CD14-positive monocyte (primary cell): ENCODE results near the gene SUPT16H. TPM values are rescaled to one million over a fixed set of nuclear protein-coding genes. Genes with fewer than 3 reads are reported as not detected.

Source experiments
- DNase-seq, 3 donors: peaks; one replicate each; pipeline ENCODE4 v3.0.0-alpha.2; 2011 to 2022
- H2AFZ ChIP-seq: 2 replicates; pipeline ENCODE4 v1.6.0; 2012; ENCODE audit warnings: mild to moderate bottlenecking, low read depth, low read length, inconsistent platforms; ENCODE audit not compliant: insufficient read depth, poor library complexity, severe bottlenecking
- H3K27ac ChIP-seq, 2 donors: 1 replicate in 1 of 2; 2 replicates in 1 of 2; pipeline ENCODE4 v1.5.1; 2012 to 2013; ENCODE audit warnings: low read length in 2 of 2, control low read depth in 1 of 2, inconsistent platforms in 1 of 2, low read depth in 1 of 2, mild to moderate bottlenecking in 1 of 2
- H3K27me3 ChIP-seq, 2 donors: one replicate each; pipeline versions ENCODE4 v1.6.0 to v1.6.1; 2011 to 2013; ENCODE audit warnings: low read length in 2 of 2; ENCODE audit not compliant: control insufficient read depth in 2 of 2, insufficient read depth in 2 of 2
- H3K36me3 ChIP-seq, 2 donors: replicated peaks in 1 of 2; 1 replicate in 1 of 2; 2 replicates in 1 of 2; pipeline versions ENCODE4 v1.5.1 to v1.6.1; 2012 to 2013; ENCODE audit warnings: low read length in 2 of 2, control low read depth in 1 of 2, inconsistent platforms in 1 of 2, mild to moderate bottlenecking in 1 of 2; ENCODE audit not compliant: insufficient read depth in 2 of 2, control insufficient read depth in 1 of 2
- H3K4me1 ChIP-seq, 2 donors: 1 replicate in 1 of 2; 2 replicates in 1 of 2; pipeline versions ENCODE4 v1.5.1 to v1.6.1; 2012 to 2013; ENCODE audit warnings: low read length in 2 of 2, control low read depth in 1 of 2, inconsistent platforms in 1 of 2, mild to moderate bottlenecking in 1 of 2, moderate library complexity in 1 of 2; ENCODE audit not compliant: insufficient read depth in 2 of 2, control insufficient read depth in 1 of 2
- H3K4me2 ChIP-seq: replicated peaks from 2 replicates; pipeline ENCODE3; 2012; ENCODE audit warnings: low read length, moderate library complexity, mild to moderate bottlenecking; ENCODE audit not compliant: poor library complexity, severe bottlenecking; ENCODE audit errors: extremely low read depth
- H3K4me3 ChIP-seq, 3 experiments: fragments of 200-600 bp in 1 of 3; sonication (generic) in 1 of 3; replicated peaks in 1 of 3; 1 replicate in 2 of 3; 2 replicates in 1 of 3; pipeline ENCODE4 v1.5.1; 2011 to 2013; ENCODE audit warnings: low read length in 3 of 3, mild to moderate bottlenecking in 3 of 3, control low read depth in 2 of 3, low read depth in 2 of 3, inconsistent platforms in 1 of 3, moderate library complexity in 1 of 3
- H3K79me2 ChIP-seq: 2 replicates; pipeline ENCODE4 v1.6.0; 2012; ENCODE audit warnings: mild to moderate bottlenecking, control low read depth, inconsistent platforms, low read length, moderate library complexity; ENCODE audit not compliant: insufficient read depth
- H3K9ac ChIP-seq: 2 replicates; pipeline ENCODE4 v1.6.0; 2017; ENCODE audit warnings: low read length, mild to moderate bottlenecking; ENCODE audit not compliant: insufficient read depth, poor library complexity, severe bottlenecking
- H3K9me3 ChIP-seq, 2 donors: replicated peaks in 1 of 2; 1 replicate in 1 of 2; 2 replicates in 1 of 2; pipeline versions ENCODE4 v1.5.1 to v1.6.1; 2012 to 2013; ENCODE audit warnings: low read length in 2 of 2, control low read depth in 1 of 2; ENCODE audit not compliant: control insufficient read depth in 1 of 2, insufficient read depth in 1 of 2
- H4K20me1 ChIP-seq: 2 replicates; pipeline ENCODE4 v1.6.0; 2012; ENCODE audit warnings: mild to moderate bottlenecking, low read length, control low read depth, moderate library complexity; ENCODE audit not compliant: insufficient read depth
- H3K27ac Mint-ChIP-seq, 7 donors: one replicate each; pipeline ENCODE4 v1.8.0; 2020; ENCODE audit warnings: mild to moderate bottlenecking in 7 of 7, mixed read lengths in 7 of 7, moderate library complexity in 6 of 7, inconsistent platforms in 2 of 7
- H3K27me3 Mint-ChIP-seq, 3 donors: one replicate each; pipeline ENCODE4 v1.8.0; 2021 to 2022; ENCODE audit warnings: low read depth in 3 of 3, mild to moderate bottlenecking in 3 of 3, mixed read lengths in 3 of 3, moderate library complexity in 3 of 3, inconsistent platforms in 1 of 3
- H3K36me3 Mint-ChIP-seq, 2 donors: one replicate each; pipeline ENCODE4 v1.8.0; 2020; ENCODE audit warnings: mixed read lengths in 2 of 2, inconsistent platforms in 1 of 2, mild to moderate bottlenecking in 1 of 2
- H3K4me1 Mint-ChIP-seq: one replicate; pipeline ENCODE4 v1.8.0; 2020; ENCODE audit warnings: mild to moderate bottlenecking, mixed read lengths
- H3K4me3 Mint-ChIP-seq, 2 donors: one replicate each; pipeline ENCODE4 v1.8.0; 2020; ENCODE audit warnings: mild to moderate bottlenecking in 2 of 2, mixed read lengths in 2 of 2, moderate library complexity in 1 of 2
- H3K9me3 Mint-ChIP-seq, 7 donors: one replicate each; pipeline ENCODE4 v1.8.0; 2020 to 2022; ENCODE audit warnings: mixed read lengths in 7 of 7, mild to moderate bottlenecking in 6 of 7, moderate library complexity in 6 of 7, inconsistent platforms in 2 of 7
- WGBS: methylation state at CpG from one replicate; pipeline ENCODE4 v1.1.5; 2013; ENCODE audit warnings: missing lambda C conversion rate; ENCODE audit not compliant: insufficient coverage; 5-methylcytosine and 5-hydroxymethylcytosine counted together
- intact Hi-C, 2 donors: fragments of 100-400 bp; cut with micrococcal nuclease; formaldehyde crosslinking; loops; one replicate each; pipeline versions ENCODE4 v1.15.0 to v1.15.1; 2023
- polyA plus RNA-seq, 3 donors: library from polyadenylated mRNA; depleted of rRNA in 1 of 3; unstranded in 2 of 3; stranded (reverse) in 1 of 3; fragments of 300-500 nt in 2 of 3; fragments of >200 nt in 1 of 3; fragmentation: Illumina TruSeq in 2 of 3; gene quantifications; 1 replicate in 2 of 3; 2 replicates in 1 of 3; pipeline ENCODE4 v1.2.3, GENCODE V29; 2012 to 2021
- small RNA-seq: library from RNA; depleted of rRNA; stranded (forward); fragments of <200 nt; gene quantifications from one replicate; pipeline ENCODE3, GENCODE V24; 2012; ENCODE audit warnings: low read depth; ENCODE audit not compliant: insufficient read length
- TF ChIP-seq, protein P1 (sequence below): fragments of 200-600 bp; IDR thresholded peaks from one replicate; pipeline ENCODE4 v1.8.0; 2022; ENCODE audit warnings: antibody characterized with exemption, mild to moderate bottlenecking

SUPT16H gene
- polyA plus RNA-seq, 3 donors = 15.7 to 37.3 (median 26.6) TPM

DNA sequence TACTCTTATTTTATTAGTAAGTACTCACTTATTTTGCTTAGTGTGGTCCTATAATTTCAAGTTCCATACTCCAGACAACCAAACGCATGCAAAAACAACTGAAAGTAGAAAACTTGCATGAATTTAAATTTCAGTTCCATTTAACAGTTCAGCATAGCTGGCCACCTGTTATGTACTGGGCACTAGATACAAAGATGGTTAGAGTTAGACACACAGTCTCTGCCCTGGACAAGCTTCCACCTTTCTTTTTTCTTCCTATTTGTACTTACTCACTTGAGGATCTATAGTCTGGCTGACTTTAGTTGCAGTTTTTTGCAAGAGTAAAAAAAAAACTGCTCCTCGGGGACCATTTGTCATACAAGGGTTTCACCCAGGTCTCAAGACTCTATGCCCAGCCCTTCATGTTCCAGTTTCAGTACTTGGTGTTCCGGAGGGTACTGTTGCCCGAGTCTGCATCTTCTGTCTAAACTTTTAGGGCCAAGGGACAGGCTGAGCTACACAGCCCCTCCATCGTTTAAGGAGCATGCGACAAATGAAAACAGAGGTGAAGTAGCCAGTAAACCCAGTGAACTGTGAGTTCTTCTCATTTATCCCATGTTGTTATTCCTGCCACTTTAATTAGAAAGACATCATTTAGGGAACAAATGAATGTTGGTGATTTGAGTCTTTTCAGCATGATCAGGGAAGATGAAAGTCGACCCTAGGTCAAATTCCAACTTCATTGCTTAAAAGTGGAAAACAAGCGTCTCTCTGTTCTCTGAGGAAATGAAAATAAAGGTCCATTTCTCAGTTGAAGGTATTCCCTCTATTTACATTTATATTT, 81.6 kb downstream of the SUPT16H start:
- no peak overlapping the region for H3K4me2 ChIP-seq
- H3K79me2 ChIP-seq = no peaks in the 10 kb centered on the region
- no peak overlapping the region for H3K4me3 ChIP-seq
- TF ChIP-seq, protein P1, sequence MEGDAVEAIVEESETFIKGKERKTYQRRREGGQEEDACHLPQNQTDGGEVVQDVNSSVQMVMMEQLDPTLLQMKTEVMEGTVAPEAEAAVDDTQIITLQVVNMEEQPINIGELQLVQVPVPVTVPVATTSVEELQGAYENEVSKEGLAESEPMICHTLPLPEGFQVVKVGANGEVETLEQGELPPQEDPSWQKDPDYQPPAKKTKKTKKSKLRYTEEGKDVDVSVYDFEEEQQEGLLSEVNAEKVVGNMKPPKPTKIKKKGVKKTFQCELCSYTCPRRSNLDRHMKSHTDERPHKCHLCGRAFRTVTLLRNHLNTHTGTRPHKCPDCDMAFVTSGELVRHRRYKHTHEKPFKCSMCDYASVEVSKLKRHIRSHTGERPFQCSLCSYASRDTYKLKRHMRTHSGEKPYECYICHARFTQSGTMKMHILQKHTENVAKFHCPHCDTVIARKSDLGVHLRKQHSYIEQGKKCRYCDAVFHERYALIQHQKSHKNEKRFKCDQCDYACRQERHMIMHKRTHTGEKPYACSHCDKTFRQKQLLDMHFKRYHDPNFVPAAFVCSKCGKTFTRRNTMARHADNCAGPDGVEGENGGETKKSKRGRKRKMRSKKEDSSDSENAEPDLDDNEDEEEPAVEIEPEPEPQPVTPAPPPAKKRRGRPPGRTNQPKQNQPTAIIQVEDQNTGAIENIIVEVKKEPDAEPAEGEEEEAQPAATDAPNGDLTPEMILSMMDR = no peak
- no peak overlapping the region for H3K9ac ChIP-seq
- intact Hi-C loops = no loop called here
- Mint-ChIP-seq H3K4me3 (no peak overlapping the region), H3K4me1 (peaks cover 8% of the 10 kb centered on the region), H3K27ac (no peak overlapping the region), H3K9me3 (peaks cover 0 to 9% (median 0%) of the 10 kb centered on the region in 7 donors), H3K27me3 (peaks cover 22 to 33% (median 28%) of the 10 kb centered on the region in 3 donors), H3K36me3 (no peaks in the 10 kb centered on the region)
- H4K20me1 ChIP-seq = no peaks in the 10 kb centered on the region
- no peaks in the 10 kb centered on the region for H3K36me3 ChIP-seq
- WGBS = 96% methylated on average over 5 of the region's 8 CpGs
- peaks cover 0 to 7% of the 10 kb centered on the region in 2 donors for H3K4me1 ChIP-seq
- no peak for DNase-seq
- H3K27me3 ChIP-seq = peaks cover 15 to 24% of the 10 kb centered on the region in 2 donors
- no peaks in the 10 kb centered on the region for H3K9me3 ChIP-seq
- no peak overlapping the region for H3K27ac ChIP-seq
- H2AFZ ChIP-seq = no peak overlapping the region

Small RNA genes within 50 kb of the gene (small RNA-seq; reads per million reads assigned to genes)
- gene RN7SL650P = not detected
- 75.4 reads per million, percentile 95 among the genes with 10 or more reads in this experiment for gene SNORD8
- gene SNORD9 = 229 reads per million, percentile 97 among the genes with 10 or more reads in this experiment

Other genes with a start within 250 kb of the SUPT16H start
- gene OR5AU1, start 228.0 kb downstream of the SUPT16H start, polyA plus RNA-seq = not detected
- gene HNRNPC, start 114.6 kb downstream of the SUPT16H start, polyA plus RNA-seq = 100 to 1,000 TPM; 391 to 609 (median 580) TPM
- 10 to 100 TPM in 1 of 3 donors, 1 to 10 TPM in 2; 4.7 to 10.4 (median 7.4) TPM for gene RPGRIP1, start 103.9 kb downstream of the SUPT16H start, polyA plus RNA-seq
- 10 to 100 TPM in 2 of 3 donors, 1 to 10 TPM in 1; 8.2 to 34.2 (median 15.1) TPM for gene CHD8, start 72.1 kb upstream of the SUPT16H start, polyA plus RNA-seq
- gene RAB2B, start 92.9 kb upstream of the SUPT16H start, polyA plus RNA-seq = 1 to 10 TPM; 2.1 to 9.9 (median 5.1) TPM
- 10 to 100 TPM; 28.3 to 73.1 (median 68.5) TPM for gene TOX4, start 93.2 kb upstream of the SUPT16H start, polyA plus RNA-seq
- gene METTL3, start 127.3 kb upstream of the SUPT16H start, polyA plus RNA-seq = 100 to 1,000 TPM in 1 of 3 donors, 10 to 100 TPM in 1, 1 to 10 TPM in 1; 9.5 to 116 (median 10.8) TPM
- gene SALL2, start 142.3 kb upstream of the SUPT16H start, polyA plus RNA-seq = not detected
- not detected for gene OR10G3, start 196.1 kb upstream of the SUPT16H start, polyA plus RNA-seq